Renal pelvis (tissue), 4 donors: ENCODE measurements around the gene KCNB1. TPM values are rescaled to one million over a fixed set of nuclear protein-coding genes. Genes with fewer than 3 reads are reported as not detected.

Experiments used
- DNase-seq: peaks from one replicate; pipeline ENCODE4 v3.0.0-alpha.2; 2013
- polyA plus RNA-seq, 3 donors: library from polyadenylated mRNA; unstranded; fragments of 120-200 nt; gene quantifications; one replicate each; pipeline ENCODE4 v1.2.1, GENCODE V29; 2013; ENCODE audit not compliant: insufficient read length in 3 of 3

Gene KCNB1
- polyA plus RNA-seq, 3 donors: 0.37 to 0.57 (median 0.50) TPM

- no peak for DNase-seq
These were observed 11.5 kb downstream of the KCNB1 start for GRCh38 chr20:49470922-49471321.

GRCh38 chr20:49469060-49469459 lies 13.4 kb downstream of the KCNB1 start:
- DNase-seq: no peak

- no peak for DNase-seq
These were observed 14.1 kb downstream of the KCNB1 start for GRCh38 chr20:49468412-49468811.

GRCh38 chr20:49466114-49466912 lies 16.2 kb downstream of the KCNB1 start:
- DNase-seq: no peak

- DNase-seq: no peak
These were observed 17.9 kb downstream of the KCNB1 start for GRCh38 chr20:49464556-49464955.

- DNase-seq: no peak
These were observed 19.8 kb downstream of the KCNB1 start for GRCh38 chr20:49462626-49463025.

GRCh38 chr20:49461894-49462620 lies 20.4 kb downstream of the KCNB1 start:
- no peak for DNase-seq

- no peak for DNase-seq
These were observed 21.6 kb downstream of the KCNB1 start for GRCh38 chr20:49460916-49461315.

- DNase-seq: no peak
These were observed 22.3 kb downstream of the KCNB1 start for GRCh38 chr20:49460131-49460530.

GRCh38 chr20:49459684-49460083 lies 22.8 kb downstream of the KCNB1 start:
- DNase-seq: no peak

GRCh38 chr20:49457444-49457843 lies 25.0 kb downstream of the KCNB1 start:
- peak; percentile 42 for DNase-seq

GRCh38 chr20:49456646-49457045 lies 25.8 kb downstream of the KCNB1 start:
- no peak for DNase-seq

- no peak for DNase-seq
These were observed 26.8 kb downstream of the KCNB1 start for GRCh38 chr20:49455691-49456090.

- no peak for DNase-seq
These were observed 30.4 kb downstream of the KCNB1 start for GRCh38 chr20:49452011-49452482.

GRCh38 chr20:49450281-49450721 lies 32.2 kb downstream of the KCNB1 start:
- DNase-seq: no peak

GRCh38 chr20:49448917-49449316 lies 33.6 kb downstream of the KCNB1 start:
- no peak for DNase-seq

GRCh38 chr20:49447946-49448809 lies 34.3 kb downstream of the KCNB1 start:
- DNase-seq: no peak

- DNase-seq: no peak
These were observed 35.1 kb downstream of the KCNB1 start for GRCh38 chr20:49447364-49447763.

GRCh38 chr20:49446808-49447207 lies 35.7 kb downstream of the KCNB1 start:
- DNase-seq: peak; percentile 64

GRCh38 chr20:49446080-49446479 lies 36.4 kb downstream of the KCNB1 start:
- no peak for DNase-seq

- no peak for DNase-seq
These were observed 37.3 kb downstream of the KCNB1 start for GRCh38 chr20:49445176-49445575.

GRCh38 chr20:49444553-49444990 lies 37.9 kb downstream of the KCNB1 start:
- no peak for DNase-seq
